IPS-20b (cell line): Measurements from ENCODE around the gene GPA33.
"Not testable (repeated sequence)": the region's sequence is repeated elsewhere in the genome, so short reads cannot be mapped to it uniquely, and the experiment has no call there.

Experiments
- H3K27ac ChIP-seq: one replicate; pipeline ENCODE4 v1.5.1; 2013; ENCODE audit warnings: low read length
- H3K27me3 ChIP-seq: 2 replicates; pipeline ENCODE4 v1.6.1; 2013; ENCODE audit warnings: mild to moderate bottlenecking, low read length, inconsistent platforms; ENCODE audit not compliant: insufficient read depth
- H3K36me3 ChIP-seq: 2 replicates; pipeline ENCODE4 v1.6.1; 2013; ENCODE audit warnings: low read depth, mild to moderate bottlenecking, inconsistent platforms, low read length, moderate library complexity; ENCODE audit not compliant: insufficient read depth
- H3K4me1 ChIP-seq: 2 replicates; pipeline ENCODE4 v1.6.1; 2013; ENCODE audit warnings: mild to moderate bottlenecking, control low read depth, inconsistent platforms, low read length, moderate library complexity; ENCODE audit not compliant: insufficient read depth
- H3K4me3 ChIP-seq: 2 replicates; pipeline ENCODE4 v1.5.1; 2013; ENCODE audit warnings: mild to moderate bottlenecking, low read length, inconsistent platforms
- H3K9ac ChIP-seq: 2 replicates; pipeline ENCODE4 v1.6.1; 2013; ENCODE audit warnings: low read depth, mild to moderate bottlenecking, inconsistent platforms, low read length, moderate library complexity
- H3K9me3 ChIP-seq: 2 replicates; pipeline ENCODE4 v1.6.1; 2013; ENCODE audit warnings: mild to moderate bottlenecking, low read depth, low read length, inconsistent platforms; ENCODE audit not compliant: insufficient read depth

Gene GPA33

GRCh38 chr1:167051907-167052306, 38.3 kb downstream of the GPA33 start:
- peaks cover 6% of the 10 kb centered on the region; the same call in 1 of the 2 replicates for H3K27me3 ChIP-seq
- H3K27ac ChIP-seq = no peak overlapping the region
- H3K4me1 ChIP-seq = no peaks in the 10 kb centered on the region
- no peak overlapping the region for H3K4me3 ChIP-seq
- H3K9ac ChIP-seq = no peak overlapping the region
- no peaks in the 10 kb centered on the region for H3K36me3 ChIP-seq
- H3K9me3 ChIP-seq = no peaks in the 10 kb centered on the region

- H3K36me3 ChIP-seq = no peaks in the 10 kb centered on the region
- no peak overlapping the region for H3K9ac ChIP-seq
- no peaks in the 10 kb centered on the region for H3K9me3 ChIP-seq
- H3K27ac ChIP-seq = no peak overlapping the region
- no peak overlapping the region for H3K4me3 ChIP-seq
- H3K27me3 ChIP-seq = no peaks in the 10 kb centered on the region
- H3K4me1 ChIP-seq = no peaks in the 10 kb centered on the region
Observed at GRCh38 chr1:167043752-167044488, 46.3 kb downstream of the GPA33 start.

DNA sequence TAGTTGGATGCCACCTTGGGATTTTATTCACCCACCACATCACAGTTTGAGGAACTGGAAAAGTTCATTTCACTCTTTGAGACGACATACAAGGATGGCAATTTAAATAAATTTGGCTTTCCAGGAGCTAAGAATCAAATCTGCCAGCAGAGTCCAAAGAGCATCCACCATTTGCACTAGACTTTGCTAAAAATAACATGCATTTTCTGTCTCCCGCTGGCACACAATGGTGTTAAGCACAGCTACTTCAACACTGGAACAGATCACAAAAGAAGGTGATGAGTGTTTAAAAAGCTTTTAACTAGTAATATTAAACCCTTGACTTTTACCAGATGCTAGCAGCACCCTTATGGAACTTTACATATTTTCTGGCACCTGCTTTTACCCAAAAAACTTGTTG, 56.5 kb downstream of the GPA33 start:
- Histone ChIP-seq H3K9ac (no peak overlapping the region), H3K27me3 (no peaks in the 10 kb centered on the region), H3K4me3 (no peak overlapping the region), H3K4me1 (no peaks in the 10 kb centered on the region), H3K36me3 (no peaks in the 10 kb centered on the region), H3K27ac (no peak overlapping the region), H3K9me3 (no peaks in the 10 kb centered on the region)

- not testable (repeated sequence) for H3K4me1 ChIP-seq, H3K36me3 ChIP-seq, H3K4me3 ChIP-seq, H3K9ac ChIP-seq, H3K27me3 ChIP-seq, H3K27ac ChIP-seq, H3K9me3 ChIP-seq
Observed at GRCh38 chr1:167029553-167029952, 60.6 kb downstream of the GPA33 start.

DNA sequence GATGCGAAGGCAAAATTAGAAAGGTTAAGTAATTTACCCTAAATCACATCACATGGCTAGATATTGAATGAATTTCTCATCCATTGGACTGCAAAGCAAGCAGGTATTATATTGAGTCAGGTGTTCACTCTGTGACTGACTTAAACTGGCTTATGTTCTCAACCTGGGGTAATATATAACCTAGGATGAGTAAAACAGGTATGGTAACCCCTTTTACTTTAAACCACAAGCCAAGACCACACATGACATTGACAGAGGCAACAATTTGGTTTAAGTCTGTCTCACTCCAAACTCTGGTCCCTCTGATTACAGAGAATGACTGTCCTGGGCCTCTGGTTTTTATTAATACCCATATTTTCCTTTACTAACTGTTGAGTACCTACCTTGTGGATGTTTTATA, 67.8 kb downstream of the GPA33 start:
- Histone ChIP-seq H3K9ac (no peak overlapping the region), H3K27me3 (no peaks in the 10 kb centered on the region), H3K4me1 (no peaks in the 10 kb centered on the region), H3K9me3 (no peaks in the 10 kb centered on the region), H3K27ac (no peak overlapping the region), H3K36me3 (no peaks in the 10 kb centered on the region), H3K4me3 (no peak overlapping the region)

DNA sequence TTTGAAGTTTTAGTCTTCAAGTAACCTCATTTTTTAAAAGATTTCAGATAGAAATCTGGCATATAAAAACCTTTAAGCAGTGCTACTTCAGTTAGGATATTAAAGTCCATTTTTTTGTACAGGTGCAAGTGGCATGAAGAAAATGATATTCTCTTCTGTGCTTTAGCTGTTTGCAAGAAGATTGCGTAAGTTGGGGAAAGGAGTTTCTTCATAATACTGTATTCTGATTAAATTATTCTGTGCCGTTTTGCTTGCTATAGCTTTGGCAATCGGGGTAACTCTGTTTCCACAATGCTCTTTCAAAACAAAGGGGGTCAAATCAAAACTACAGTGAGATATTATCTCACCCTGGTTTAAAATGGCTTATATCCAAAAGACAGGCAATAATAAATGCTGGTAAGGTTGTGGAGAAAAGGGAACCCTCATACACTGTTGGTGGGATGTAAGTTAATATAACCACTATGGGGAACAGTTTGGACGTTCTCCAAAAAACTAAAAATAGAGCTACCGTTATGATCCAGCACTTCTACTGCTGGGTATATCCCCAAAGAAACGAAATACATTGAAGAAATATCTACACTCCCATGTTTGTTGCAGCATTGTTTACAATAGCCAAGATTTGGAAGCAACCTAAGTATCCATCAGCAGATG, 74.0 kb downstream of the GPA33 start:
- no peaks in the 10 kb centered on the region for H3K4me1 ChIP-seq
- H3K4me3 ChIP-seq = no peak overlapping the region
- no peaks in the 10 kb centered on the region for H3K9me3 ChIP-seq
- no peaks in the 10 kb centered on the region for H3K36me3 ChIP-seq
- H3K27me3 ChIP-seq = no peaks in the 10 kb centered on the region
- H3K27ac ChIP-seq = no peak overlapping the region
- H3K9ac ChIP-seq = no peak overlapping the region

DNA sequence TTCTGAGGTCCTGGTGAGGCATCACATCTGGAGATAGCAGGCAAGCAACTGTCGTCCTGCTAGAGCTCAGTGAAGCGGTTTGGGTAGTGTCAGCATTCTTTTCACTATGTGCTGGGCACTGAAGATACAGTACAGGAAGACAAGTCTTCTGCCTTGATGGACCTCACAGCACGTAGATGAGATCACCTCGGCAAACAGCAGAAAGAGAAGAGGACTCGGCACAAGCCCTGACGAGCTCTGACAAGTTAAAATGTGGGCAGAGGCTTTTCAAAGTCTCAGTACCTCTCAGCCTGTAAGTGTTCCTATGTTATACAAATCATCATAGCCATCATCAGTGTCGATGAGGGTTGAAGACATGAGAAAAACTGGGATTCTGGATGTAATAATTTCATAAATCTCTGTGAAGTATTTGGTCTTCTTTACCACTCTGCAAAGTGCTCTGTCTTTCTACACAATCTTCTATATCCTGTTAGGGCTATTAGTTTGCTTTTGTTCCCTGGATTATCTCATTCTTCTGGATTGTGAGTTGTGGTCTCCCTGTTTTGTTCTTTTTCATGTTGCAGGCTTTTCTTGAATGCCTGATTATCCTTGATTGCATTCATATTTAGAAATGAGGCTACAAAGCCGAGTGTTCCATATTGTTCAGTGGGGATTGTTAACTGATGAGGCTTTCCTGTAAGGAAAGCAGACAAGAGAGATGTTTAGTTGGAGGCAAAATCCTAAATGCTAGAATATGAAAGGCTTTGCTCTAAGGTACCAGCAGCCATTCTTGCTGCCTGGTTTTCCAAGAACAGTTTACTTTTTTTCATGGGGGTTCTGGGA, 76.9 kb downstream of the GPA33 start:
- Histone ChIP-seq H3K4me3 (no peak overlapping the region), H3K27me3 (no peaks in the 10 kb centered on the region), H3K4me1 (no peaks in the 10 kb centered on the region), H3K27ac (no peak overlapping the region), H3K9me3 (no peaks in the 10 kb centered on the region), H3K9ac (no peak overlapping the region), H3K36me3 (no peaks in the 10 kb centered on the region)

- no peak overlapping the region for H3K27ac ChIP-seq
- H3K27me3 ChIP-seq = no peaks in the 10 kb centered on the region
- H3K9ac ChIP-seq = no peak overlapping the region
- no peaks in the 10 kb centered on the region for H3K9me3 ChIP-seq
- no peak overlapping the region for H3K4me3 ChIP-seq
- H3K36me3 ChIP-seq = no peaks in the 10 kb centered on the region
- H3K4me1 ChIP-seq = no peaks in the 10 kb centered on the region
Observed at GRCh38 chr1:167012570-167012969, 77.6 kb downstream of the GPA33 start.

GRCh38 chr1:167011560-167012191, 78.5 kb downstream of the GPA33 start:
- H3K9ac ChIP-seq = no peak overlapping the region
- no peaks in the 10 kb centered on the region for H3K9me3 ChIP-seq
- no peak overlapping the region for H3K27ac ChIP-seq
- no peaks in the 10 kb centered on the region for H3K4me1 ChIP-seq
- H3K36me3 ChIP-seq = no peaks in the 10 kb centered on the region
- no peak overlapping the region for H3K4me3 ChIP-seq
- H3K27me3 ChIP-seq = no peaks in the 10 kb centered on the region

GRCh38 chr1:167003711-167004110, 86.5 kb downstream of the GPA33 start:
- H3K9ac ChIP-seq = no peak overlapping the region
- H3K27me3 ChIP-seq = no peaks in the 10 kb centered on the region
- H3K4me3 ChIP-seq = no peak overlapping the region
- H3K36me3 ChIP-seq = no peaks in the 10 kb centered on the region
- no peaks in the 10 kb centered on the region for H3K9me3 ChIP-seq
- no peaks in the 10 kb centered on the region for H3K4me1 ChIP-seq
- H3K27ac ChIP-seq = no peak overlapping the region
